Chondrocyte (in vitro differentiated cells): Measurements from ENCODE around the gene MPV17L. TPM values are rescaled to one million over a fixed set of nuclear protein-coding genes. Genes with fewer than 3 reads are reported as not detected.
"Not testable (repeated sequence)": the region's sequence is repeated elsewhere in the genome, so short reads cannot be mapped to it uniquely, and the experiment has no call there.

Source experiments
- DNase-seq: peaks from one replicate; pipeline ENCODE4 v3.0.0; 2021; ENCODE audit warnings: mixed read lengths, low spot score
- H3K27ac Mint-ChIP-seq: one replicate; pipeline ENCODE4 v1.8.0; 2021; ENCODE audit warnings: mild to moderate bottlenecking, moderate library complexity, mixed read lengths; ENCODE audit not compliant: unreplicated experiment
- H3K27me3 Mint-ChIP-seq: 2 replicates; pipeline ENCODE4 v1.8.0; 2021; ENCODE audit warnings: low read depth, mixed read lengths
- H3K36me3 Mint-ChIP-seq: 2 replicates; pipeline ENCODE4 v1.8.0; 2021; ENCODE audit warnings: low read depth, mixed read lengths
- H3K4me1 Mint-ChIP-seq: 2 replicates; pipeline ENCODE4 v1.8.0; 2021; ENCODE audit warnings: low read depth, mild to moderate bottlenecking, mixed read lengths
- H3K4me3 Mint-ChIP-seq: one replicate; pipeline ENCODE4 v1.8.0; 2021; ENCODE audit warnings: mild to moderate bottlenecking, moderate library complexity, mixed read lengths; ENCODE audit not compliant: unreplicated experiment
- H3K9me3 Mint-ChIP-seq: 2 replicates; pipeline ENCODE4 v1.8.0; 2021; ENCODE audit warnings: low read depth, mixed read lengths
- total RNA-seq: library from RNA; stranded (reverse); gene quantifications from 3 replicates; pipeline ENCODE4 v1.2.1, GENCODE V29; 2021
- TF ChIP-seq, protein P1 (sequence below): fragments of 200-600 bp; sonication (generic); IDR thresholded peaks from 2 replicates; pipeline ENCODE4 v1.5.0; 2021; ENCODE audit warnings: antibody characterized with exemption, mild to moderate bottlenecking, moderate library complexity

MPV17L gene
- total RNA-seq, 1 donor from 2014 or later: 3.5 TPM

DNA sequence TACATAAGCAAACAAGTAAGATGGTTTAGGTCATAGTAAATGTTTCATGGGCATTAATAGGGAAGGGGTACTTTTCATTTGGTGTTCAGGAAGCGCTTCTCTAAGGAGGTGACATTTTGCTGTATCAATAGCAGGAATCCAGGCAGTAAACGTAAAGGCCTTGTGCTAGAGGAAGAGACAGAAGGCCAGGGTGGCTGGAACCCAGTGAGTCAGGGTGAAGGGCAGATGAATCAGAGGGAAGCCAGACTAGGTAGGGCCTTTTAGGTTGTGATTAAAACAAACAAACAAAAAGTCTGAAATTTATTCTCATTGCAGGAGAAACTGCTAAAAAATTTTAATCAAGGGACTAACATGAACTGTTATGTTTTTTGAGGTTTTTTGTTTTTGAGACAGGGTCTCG lies 45.3 kb downstream of the MPV17L start:
- no peaks in the 10 kb centered on the region for H3K27me3 Mint-ChIP-seq
- no peak for DNase-seq

DNA sequence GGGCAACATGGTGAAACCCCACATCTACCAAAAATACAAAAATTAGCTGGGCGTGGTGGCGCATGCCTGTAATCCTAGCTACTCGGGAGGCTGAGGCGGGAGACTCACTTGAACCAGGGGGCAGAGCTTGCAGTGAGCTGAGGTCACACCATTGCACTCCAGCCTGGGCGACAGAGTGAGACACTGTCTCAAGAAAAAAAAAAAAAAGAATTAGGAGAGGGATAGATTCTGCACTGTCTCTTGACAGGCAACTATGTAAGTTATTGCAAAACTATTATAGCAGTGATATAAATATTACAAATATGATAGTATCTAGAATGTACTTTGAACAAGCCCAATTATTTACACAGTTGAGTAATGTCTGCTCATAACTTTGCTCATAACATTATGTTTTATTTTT lies 46.6 kb downstream of the MPV17L start:
- not testable (repeated sequence) for H3K36me3 Mint-ChIP-seq, H3K4me3 Mint-ChIP-seq, DNase-seq, H3K27me3 Mint-ChIP-seq, H3K9me3 Mint-ChIP-seq
- H3K4me1 Mint-ChIP-seq: peaks cover 39% of the 10 kb centered on the region
- H3K27ac Mint-ChIP-seq: peak overlapping the region; percentile 71

More for the DNA sequence above, 45.3 kb downstream of the MPV17L start:
- Mint-ChIP-seq H3K4me3 (no peak overlapping the region), H3K4me1 (peaks cover 41% of the 10 kb centered on the region), H3K27ac (peak overlapping the region; percentile 83), H3K36me3 (peaks cover 2% of the 10 kb centered on the region), H3K9me3 (peaks cover 4% of the 10 kb centered on the region)
- TF ChIP-seq, protein P1, sequence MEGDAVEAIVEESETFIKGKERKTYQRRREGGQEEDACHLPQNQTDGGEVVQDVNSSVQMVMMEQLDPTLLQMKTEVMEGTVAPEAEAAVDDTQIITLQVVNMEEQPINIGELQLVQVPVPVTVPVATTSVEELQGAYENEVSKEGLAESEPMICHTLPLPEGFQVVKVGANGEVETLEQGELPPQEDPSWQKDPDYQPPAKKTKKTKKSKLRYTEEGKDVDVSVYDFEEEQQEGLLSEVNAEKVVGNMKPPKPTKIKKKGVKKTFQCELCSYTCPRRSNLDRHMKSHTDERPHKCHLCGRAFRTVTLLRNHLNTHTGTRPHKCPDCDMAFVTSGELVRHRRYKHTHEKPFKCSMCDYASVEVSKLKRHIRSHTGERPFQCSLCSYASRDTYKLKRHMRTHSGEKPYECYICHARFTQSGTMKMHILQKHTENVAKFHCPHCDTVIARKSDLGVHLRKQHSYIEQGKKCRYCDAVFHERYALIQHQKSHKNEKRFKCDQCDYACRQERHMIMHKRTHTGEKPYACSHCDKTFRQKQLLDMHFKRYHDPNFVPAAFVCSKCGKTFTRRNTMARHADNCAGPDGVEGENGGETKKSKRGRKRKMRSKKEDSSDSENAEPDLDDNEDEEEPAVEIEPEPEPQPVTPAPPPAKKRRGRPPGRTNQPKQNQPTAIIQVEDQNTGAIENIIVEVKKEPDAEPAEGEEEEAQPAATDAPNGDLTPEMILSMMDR: no peak

DNA sequence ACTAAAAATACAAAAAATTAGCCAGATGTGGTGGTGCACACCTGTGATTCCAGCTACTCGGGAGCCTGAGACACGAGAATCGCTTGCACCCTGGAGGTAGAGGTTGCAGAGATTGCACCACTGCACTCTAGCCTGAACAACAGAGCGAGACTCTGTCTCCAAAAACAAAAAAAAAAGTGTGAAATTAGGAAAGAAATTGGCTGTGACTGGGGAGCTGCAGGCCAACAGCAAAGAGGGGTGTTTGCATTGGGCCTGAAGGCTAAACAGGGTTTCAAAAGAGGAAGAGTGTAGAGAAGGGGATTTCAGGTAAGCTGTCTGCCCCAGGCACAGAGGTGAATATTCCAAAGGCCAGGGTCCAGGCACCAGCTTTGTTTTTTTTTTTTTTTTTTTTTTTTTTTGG lies 48.2 kb downstream of the MPV17L start:
- no peak overlapping the region for H3K27ac Mint-ChIP-seq
- H3K4me1 Mint-ChIP-seq: peaks cover 33% of the 10 kb centered on the region

DNA sequence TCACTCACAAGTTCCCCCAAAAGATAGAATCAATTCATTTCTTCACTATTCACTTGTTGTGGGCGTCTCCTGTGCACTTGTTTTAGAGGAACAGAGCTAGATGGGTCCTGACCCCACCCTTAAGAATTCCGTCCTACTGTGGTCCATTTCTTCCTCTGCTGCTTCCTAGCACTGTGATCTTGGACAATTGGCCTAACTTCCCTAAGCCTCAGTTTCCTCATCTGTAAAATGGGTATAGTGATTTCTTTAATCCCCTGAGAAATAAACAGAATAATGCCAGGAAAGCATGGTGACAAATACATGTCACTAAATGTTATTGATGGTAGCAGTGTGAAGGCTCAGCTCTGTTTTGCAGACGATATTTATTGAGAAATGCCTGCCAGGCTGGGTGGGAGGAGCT lies 48.7 kb downstream of the MPV17L start:
- H3K36me3 Mint-ChIP-seq: peaks cover 5% of the 10 kb centered on the region
- peaks cover 4% of the 10 kb centered on the region for H3K9me3 Mint-ChIP-seq
- no peak for DNase-seq
- TF ChIP-seq, protein P1: no peak
- H3K4me3 Mint-ChIP-seq: no peak overlapping the region
- no peak overlapping the region for H3K27ac Mint-ChIP-seq
- no peaks in the 10 kb centered on the region for H3K27me3 Mint-ChIP-seq
- peaks cover 29% of the 10 kb centered on the region for H3K4me1 Mint-ChIP-seq

More for the DNA sequence above, 48.2 kb downstream of the MPV17L start:
- TF ChIP-seq, protein P1: no peak
- peaks cover 5% of the 10 kb centered on the region for H3K36me3 Mint-ChIP-seq
- DNase-seq: no peak
- peaks cover 4% of the 10 kb centered on the region for H3K9me3 Mint-ChIP-seq
- H3K27me3 Mint-ChIP-seq: no peaks in the 10 kb centered on the region
- H3K4me3 Mint-ChIP-seq: no peak overlapping the region

DNA sequence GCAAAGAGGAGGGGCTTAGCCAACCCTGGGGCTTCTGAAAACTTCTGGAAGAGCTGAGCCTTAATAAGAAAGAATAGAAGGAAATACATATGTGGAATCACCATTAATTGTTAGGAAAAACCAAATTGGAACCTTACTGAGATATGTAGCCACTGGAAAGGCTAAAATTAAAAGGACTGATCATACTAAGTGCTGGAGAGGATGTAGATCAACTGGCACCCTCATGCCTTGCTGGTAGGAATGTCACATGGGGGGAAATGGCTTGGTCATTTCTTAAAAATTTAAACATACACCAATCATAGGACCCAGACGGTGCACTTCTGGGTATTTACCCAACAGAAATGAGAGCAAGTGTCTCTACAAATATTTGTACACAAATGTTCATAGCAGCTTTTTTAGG lies 49.9 kb downstream of the MPV17L start:
- Mint-ChIP-seq H3K27ac (no peak overlapping the region), H3K36me3 (peaks cover 5% of the 10 kb centered on the region), H3K27me3 (no peaks in the 10 kb centered on the region), H3K9me3 (peaks cover 4% of the 10 kb centered on the region), H3K4me1 (peaks cover 17% of the 10 kb centered on the region), H3K4me3 (no peak overlapping the region)
- DNase-seq: no peak
- TF ChIP-seq, protein P1: no peak

DNA sequence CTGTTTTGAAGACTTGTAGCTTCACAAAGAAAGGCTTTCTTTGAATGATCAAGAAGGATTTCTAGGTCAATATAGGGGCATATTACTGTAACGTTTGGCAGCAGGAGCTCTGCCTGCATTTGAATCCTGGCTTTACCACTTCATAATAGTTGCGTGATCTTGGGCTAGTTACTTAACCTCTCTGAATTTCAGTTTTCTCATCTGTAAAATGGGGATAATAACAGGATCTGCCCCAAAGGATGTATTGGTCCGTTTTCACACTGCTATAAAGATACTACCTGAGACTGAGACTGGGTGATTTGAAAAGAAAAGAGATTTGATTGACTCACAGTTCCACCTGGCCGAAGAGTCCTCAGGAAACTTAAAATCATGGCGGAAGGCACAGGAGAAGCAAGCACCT lies 51.3 kb downstream of the MPV17L start:
- Mint-ChIP-seq H3K4me3 (no peak overlapping the region), H3K27me3 (no peaks in the 10 kb centered on the region), H3K36me3 (peaks cover 5% of the 10 kb centered on the region), H3K27ac (no peak overlapping the region), H3K9me3 (peaks cover 4% of the 10 kb centered on the region), H3K4me1 (peaks cover 3% of the 10 kb centered on the region)
- no peak for DNase-seq
- TF ChIP-seq, protein P1: no peak
